Peyer's patch (tissue), 4 donors: Measurements from ENCODE around the gene ADK.

ENCODE experiments used
- CTCF ChIP-seq, 6 experiments: fragments of 450-650 bp in 4 of 6; fragments of 200-600 bp in 2 of 6; sonication (generic) in 1 of 6; IDR thresholded peaks; one replicate each; pipeline ENCODE4 v1.5.1; 2017 to 2019; ENCODE audit warnings: antibody characterized with exemption in 6 of 6, mild to moderate bottlenecking in 3 of 6, moderate library complexity in 1 of 6
- POLR2A ChIP-seq, 2 donors: fragments of 450-650 bp; IDR thresholded peaks; one replicate each; pipeline ENCODE4 v1.5.1; 2017; ENCODE audit warnings: antibody characterized with exemption in 2 of 2, mild to moderate bottlenecking in 2 of 2, moderate library complexity in 2 of 2

- TF ChIP-seq CTCF (IDR thresholded peaks at IDR 0.05) (no peak), POLR2A (IDR thresholded peaks at IDR 0.05) (no peak)
Measured at GRCh38 chr10:74637685-74638084, 486.7 kb downstream of the ADK start.
